ENCODE results near the gene CDCP2.

CDCP2 gene

DNA sequence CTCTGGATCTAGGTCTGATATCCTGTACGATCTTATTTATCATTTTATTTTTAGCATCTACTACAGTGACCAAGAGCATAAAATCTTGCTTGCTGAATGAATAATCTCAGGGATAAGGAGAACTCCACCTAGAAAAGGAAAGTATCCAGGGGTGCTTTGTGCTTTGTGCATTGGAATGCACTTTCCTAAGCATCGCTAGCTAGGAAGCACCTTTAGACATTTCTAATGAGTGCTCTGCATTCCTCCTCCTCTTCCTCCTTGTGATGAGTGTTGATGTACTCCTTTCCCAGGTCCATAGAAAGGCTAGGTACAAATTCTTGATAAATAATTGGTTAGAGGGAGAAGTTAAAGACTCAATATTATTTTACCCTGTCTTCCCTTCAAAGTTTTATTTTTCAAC lies 68.0 kb downstream of the CDCP2 start:
- DNase-seq = no peak
